SK-N-SH treated with all-trans-retinoic acid at 6 μM for 48 hours (cell line): ENCODE measurements around the gene RNF7.
"Not testable (repeated sequence)": the region's sequence is repeated elsewhere in the genome, so short reads cannot be mapped to it uniquely, and the experiment has no call there.

ENCODE experiments used
- ATAC-seq: fragments of 200-7000 bp; cut with Tn5 transposase; 3 replicates; pipeline ENCODE4 v1.9.1; 2020; ENCODE audit warnings: mild to moderate bottlenecking, moderate library complexity
- ARNTL ChIP-seq: fragments of 450-650 bp; formaldehyde crosslinking; IDR thresholded peaks from 2 replicates; pipeline ENCODE4 v1.5.0; 2020; ENCODE audit warnings: low read depth, mild to moderate bottlenecking, moderate library complexity, borderline replicate concordance
- BACH2 ChIP-seq: fragments of 250-450 bp; sonication (Bioruptor Pico); IDR thresholded peaks from 2 replicates; pipeline ENCODE4 v1.9.0; 2021; ENCODE audit warnings: mild to moderate bottlenecking, borderline replicate concordance
- CREB5 ChIP-seq: fragments of 250-450 bp; sonication (Bioruptor Pico); IDR thresholded peaks from 2 replicates; pipeline ENCODE4 v1.5.1; 2020; ENCODE audit warnings: low read depth, mild to moderate bottlenecking, moderate library complexity
- CSDC2 ChIP-seq: fragments of 250-450 bp; sonication (Bioruptor Pico); IDR thresholded peaks from 2 replicates; pipeline ENCODE4 v1.5.0; 2020; ENCODE audit warnings: mild to moderate bottlenecking, moderate library complexity
- CSRNP3 ChIP-seq: fragments of 250-450 bp; sonication (Bioruptor Pico); IDR thresholded peaks from 2 replicates; pipeline ENCODE4 v1.5.1; 2021; ENCODE audit warnings: mild to moderate bottlenecking, moderate library complexity
- OSR1 ChIP-seq: fragments of 250-450 bp; sonication (Bioruptor Pico); IDR thresholded peaks from 2 replicates; pipeline ENCODE4 v1.8.0; 2022; ENCODE audit warnings: moderate library complexity, mild to moderate bottlenecking, inconsistent platforms
- POU6F1 ChIP-seq: fragments of 250-450 bp; sonication (Bioruptor Pico); IDR thresholded peaks from 2 replicates; pipeline ENCODE4 v1.8.0; 2021; ENCODE audit warnings: low read depth, mild to moderate bottlenecking, moderate library complexity, borderline replicate concordance
- PPARA ChIP-seq: fragments of 250-450 bp; sonication (Bioruptor Pico); IDR thresholded peaks from 2 replicates; pipeline ENCODE4 v1.5.0; 2020; ENCODE audit warnings: mild to moderate bottlenecking, borderline replicate concordance
- RARB ChIP-seq: fragments of 250-450 bp; sonication (Bioruptor Pico); IDR thresholded peaks from 2 replicates; pipeline ENCODE4 v1.8.0; 2021; ENCODE audit warnings: mild to moderate bottlenecking, moderate library complexity
- SNAI2 ChIP-seq: fragments of 250-450 bp; sonication (Bioruptor Pico); IDR thresholded peaks from 2 replicates; pipeline ENCODE4 v1.5.0; 2020; ENCODE audit warnings: mild to moderate bottlenecking, moderate library complexity
- TCF4 ChIP-seq: fragments of 250-450 bp; sonication (Bioruptor Pico); IDR thresholded peaks from 2 replicates; pipeline ENCODE4 v1.8.0; 2021; ENCODE audit warnings: mild to moderate bottlenecking, moderate library complexity, borderline replicate concordance
- TOX ChIP-seq: fragments of 250-450 bp; sonication (Bioruptor Pico); IDR thresholded peaks from 2 replicates; pipeline ENCODE4 v1.8.0; 2021; ENCODE audit warnings: mild to moderate bottlenecking, moderate library complexity, borderline replicate concordance
- TSHZ2 ChIP-seq: fragments of 250-450 bp; sonication (Bioruptor Pico); IDR thresholded peaks from 2 replicates; pipeline ENCODE4 v1.5.0; 2020; ENCODE audit warnings: mild to moderate bottlenecking, moderate library complexity
- ZC3H10 ChIP-seq: fragments of 250-450 bp; sonication (Bioruptor Pico); IDR thresholded peaks from 2 replicates; pipeline ENCODE4 v1.5.1; 2021; ENCODE audit warnings: mild to moderate bottlenecking, moderate library complexity
- ZFP3 ChIP-seq: fragments of 250-450 bp; sonication (Bioruptor Pico); IDR thresholded peaks from 2 replicates; pipeline ENCODE4 v1.5.0; 2020; ENCODE audit warnings: mild to moderate bottlenecking, moderate library complexity
- ZFP30 ChIP-seq: fragments of 450-650 bp; formaldehyde crosslinking; IDR thresholded peaks from 2 replicates; pipeline ENCODE4 v1.5.0; 2022; ENCODE audit warnings: mild to moderate bottlenecking, moderate library complexity
- ZNF565 ChIP-seq: fragments of 450-650 bp; formaldehyde crosslinking; conservative IDR thresholded peaks from 2 replicates; pipeline ENCODE4 v1.5.0; 2020; ENCODE audit warnings: low read depth, mild to moderate bottlenecking, moderate library complexity
- ZNF70 ChIP-seq: fragments of 450-650 bp; formaldehyde crosslinking; IDR thresholded peaks from 2 replicates; pipeline ENCODE4 v1.5.0; 2020; ENCODE audit warnings: mild to moderate bottlenecking, moderate library complexity
- ZNF8 ChIP-seq: fragments of 450-650 bp; formaldehyde crosslinking; IDR thresholded peaks from 2 replicates; pipeline ENCODE4 v1.5.0; 2020; ENCODE audit warnings: mild to moderate bottlenecking, moderate library complexity

RNF7 gene

GRCh38 chr3:141738022-141738890 is at the start of gene RNF7:
Gene RNF7, plus strand, starts transcription at chr3:141738298. Its CDS starts 44 bp downstream, at chr3:141738342.
- peak; percentile 39; the same call in 1 of the 2 replicates for TF ChIP-seq ZFP30 (CRISPR knock-in tag)
- no peak for TF ChIP-seq TCF4 (CRISPR knock-in tag)
- 0 out of 2 replicates have a peak, but pooled peaks have one; percentile 38 for TF ChIP-seq ZNF565 (CRISPR knock-in tag)
- TF ChIP-seq CSDC2 (CRISPR knock-in tag), result 0 out of 2 replicates have a peak, but pooled peaks have one; percentile 48
- no peak for TF ChIP-seq CSRNP3
- TF ChIP-seq OSR1 (CRISPR knock-in tag), result no peak
- peak; percentile 98 for ATAC-seq

- TF ChIP-seq TSHZ2 (CRISPR knock-in tag) (no peak), TCF4 (CRISPR knock-in tag) (no peak), ZNF70 (CRISPR knock-in tag) (no peak), RARB (no peak), PPARA (CRISPR knock-in tag) (no peak), ZNF565 (CRISPR knock-in tag) (no peak), CSRNP3 (no peak), CSDC2 (CRISPR knock-in tag) (no peak), BACH2 (CRISPR knock-in tag) (no peak), ZC3H10 (CRISPR knock-in tag) (no peak), POU6F1 (CRISPR knock-in tag) (no peak), ZFP30 (CRISPR knock-in tag) (no peak)
- no peak for ATAC-seq
Observed at GRCh38 chr3:141690431-141691072, 47.5 kb upstream of the RNF7 start.

- not testable (repeated sequence) for ATAC-seq
Observed at GRCh38 chr3:141691471-141691870, 46.6 kb upstream of the RNF7 start.

GRCh38 chr3:141692973-141693372 is 45.1 kb upstream of the RNF7 start:
- not testable (repeated sequence) for ATAC-seq

- ATAC-seq, result no peak
- TF ChIP-seq ZNF8 (CRISPR knock-in tag) (no peak), CSRNP3 (no peak), CREB5 (no peak), ZFP3 (CRISPR knock-in tag) (no peak), TOX (CRISPR knock-in tag) (no peak), POU6F1 (CRISPR knock-in tag) (no peak), OSR1 (CRISPR knock-in tag) (no peak), ARNTL (no peak), SNAI2 (CRISPR knock-in tag) (no peak), ZNF565 (CRISPR knock-in tag) (no peak), TCF4 (CRISPR knock-in tag) (no peak)
Observed at GRCh38 chr3:141699324-141699723, 38.8 kb upstream of the RNF7 start.
